ENCODE data around the gene ADAMTSL1. TPM values are rescaled to one million over a fixed set of nuclear protein-coding genes. Genes with fewer than 3 reads are reported as not detected.

The ADAMTSL1 gene
- total and polyA plus RNA-seq, 2 experiments from 2014 or later: 2.3 to 5.0 TPM

DNA sequence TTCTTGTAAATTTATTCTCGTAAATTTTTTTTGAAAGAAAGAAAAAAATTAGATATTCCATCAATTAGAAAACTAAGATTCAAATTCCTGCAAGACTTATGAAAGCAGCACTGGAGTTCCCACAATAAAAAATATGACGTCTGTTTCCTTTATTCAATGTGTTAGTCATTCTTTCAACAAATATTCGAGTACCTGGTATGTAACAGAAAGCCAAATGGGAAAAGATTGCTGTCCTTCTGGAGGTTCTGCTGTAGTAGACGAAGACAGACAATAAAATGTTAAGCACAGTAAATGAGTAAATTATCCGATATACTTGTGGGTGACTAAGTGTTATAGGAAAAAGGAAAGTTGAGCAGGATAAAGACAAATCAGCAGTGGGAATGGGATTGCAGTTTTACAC, 92.2 kb downstream of the ADAMTSL1 start:
- TF ChIP-seq EZH2phosphoT487 (IDR thresholded peaks at IDR 0.05; ENCODE audit: unreplicated experiment) (no peak), ZNF331 (CRISPR knock-in tag; IDR thresholded peaks at IDR 0.05; ENCODE audit: low read depth) (no peak), NANOG (IDR thresholded peaks at IDR 0.05; ENCODE audit: borderline replicate concordance) (no peak), STAT1 (IDR thresholded peaks at IDR 0.05; ENCODE audit: unreplicated experiment) (no peak), CREB1 (CRISPR knock-in tag; IDR thresholded peaks at IDR 0.05; ENCODE audit: low read depth) (no peak), ZNF114 (CRISPR knock-in tag; IDR thresholded peaks at IDR 0.05) (no peak), POLR2AphosphoS5 (IDR thresholded peaks at IDR 0.05; ENCODE audit: low read depth) (no peak), EZH2 (IDR thresholded peaks at IDR 0.05; ENCODE audit: low read depth, unreplicated experiment) (no peak), JUNB (IDR thresholded peaks at IDR 0.05; ENCODE audit: unreplicated experiment) (no peak)
- TF ChIP-seq, protein P1, sequence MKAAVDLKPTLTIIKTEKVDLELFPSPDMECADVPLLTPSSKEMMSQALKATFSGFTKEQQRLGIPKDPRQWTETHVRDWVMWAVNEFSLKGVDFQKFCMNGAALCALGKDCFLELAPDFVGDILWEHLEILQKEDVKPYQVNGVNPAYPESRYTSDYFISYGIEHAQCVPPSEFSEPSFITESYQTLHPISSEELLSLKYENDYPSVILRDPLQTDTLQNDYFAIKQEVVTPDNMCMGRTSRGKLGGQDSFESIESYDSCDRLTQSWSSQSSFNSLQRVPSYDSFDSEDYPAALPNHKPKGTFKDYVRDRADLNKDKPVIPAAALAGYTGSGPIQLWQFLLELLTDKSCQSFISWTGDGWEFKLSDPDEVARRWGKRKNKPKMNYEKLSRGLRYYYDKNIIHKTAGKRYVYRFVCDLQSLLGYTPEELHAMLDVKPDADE (IDR thresholded peaks at IDR 0.05): no peak
- TF ChIP-seq, protein P2, sequence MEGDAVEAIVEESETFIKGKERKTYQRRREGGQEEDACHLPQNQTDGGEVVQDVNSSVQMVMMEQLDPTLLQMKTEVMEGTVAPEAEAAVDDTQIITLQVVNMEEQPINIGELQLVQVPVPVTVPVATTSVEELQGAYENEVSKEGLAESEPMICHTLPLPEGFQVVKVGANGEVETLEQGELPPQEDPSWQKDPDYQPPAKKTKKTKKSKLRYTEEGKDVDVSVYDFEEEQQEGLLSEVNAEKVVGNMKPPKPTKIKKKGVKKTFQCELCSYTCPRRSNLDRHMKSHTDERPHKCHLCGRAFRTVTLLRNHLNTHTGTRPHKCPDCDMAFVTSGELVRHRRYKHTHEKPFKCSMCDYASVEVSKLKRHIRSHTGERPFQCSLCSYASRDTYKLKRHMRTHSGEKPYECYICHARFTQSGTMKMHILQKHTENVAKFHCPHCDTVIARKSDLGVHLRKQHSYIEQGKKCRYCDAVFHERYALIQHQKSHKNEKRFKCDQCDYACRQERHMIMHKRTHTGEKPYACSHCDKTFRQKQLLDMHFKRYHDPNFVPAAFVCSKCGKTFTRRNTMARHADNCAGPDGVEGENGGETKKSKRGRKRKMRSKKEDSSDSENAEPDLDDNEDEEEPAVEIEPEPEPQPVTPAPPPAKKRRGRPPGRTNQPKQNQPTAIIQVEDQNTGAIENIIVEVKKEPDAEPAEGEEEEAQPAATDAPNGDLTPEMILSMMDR (conservative IDR thresholded peaks at IDR 0.05; ENCODE audit: low read depth in 2 of 2): no peak
- TF ChIP-seq, protein P3, sequence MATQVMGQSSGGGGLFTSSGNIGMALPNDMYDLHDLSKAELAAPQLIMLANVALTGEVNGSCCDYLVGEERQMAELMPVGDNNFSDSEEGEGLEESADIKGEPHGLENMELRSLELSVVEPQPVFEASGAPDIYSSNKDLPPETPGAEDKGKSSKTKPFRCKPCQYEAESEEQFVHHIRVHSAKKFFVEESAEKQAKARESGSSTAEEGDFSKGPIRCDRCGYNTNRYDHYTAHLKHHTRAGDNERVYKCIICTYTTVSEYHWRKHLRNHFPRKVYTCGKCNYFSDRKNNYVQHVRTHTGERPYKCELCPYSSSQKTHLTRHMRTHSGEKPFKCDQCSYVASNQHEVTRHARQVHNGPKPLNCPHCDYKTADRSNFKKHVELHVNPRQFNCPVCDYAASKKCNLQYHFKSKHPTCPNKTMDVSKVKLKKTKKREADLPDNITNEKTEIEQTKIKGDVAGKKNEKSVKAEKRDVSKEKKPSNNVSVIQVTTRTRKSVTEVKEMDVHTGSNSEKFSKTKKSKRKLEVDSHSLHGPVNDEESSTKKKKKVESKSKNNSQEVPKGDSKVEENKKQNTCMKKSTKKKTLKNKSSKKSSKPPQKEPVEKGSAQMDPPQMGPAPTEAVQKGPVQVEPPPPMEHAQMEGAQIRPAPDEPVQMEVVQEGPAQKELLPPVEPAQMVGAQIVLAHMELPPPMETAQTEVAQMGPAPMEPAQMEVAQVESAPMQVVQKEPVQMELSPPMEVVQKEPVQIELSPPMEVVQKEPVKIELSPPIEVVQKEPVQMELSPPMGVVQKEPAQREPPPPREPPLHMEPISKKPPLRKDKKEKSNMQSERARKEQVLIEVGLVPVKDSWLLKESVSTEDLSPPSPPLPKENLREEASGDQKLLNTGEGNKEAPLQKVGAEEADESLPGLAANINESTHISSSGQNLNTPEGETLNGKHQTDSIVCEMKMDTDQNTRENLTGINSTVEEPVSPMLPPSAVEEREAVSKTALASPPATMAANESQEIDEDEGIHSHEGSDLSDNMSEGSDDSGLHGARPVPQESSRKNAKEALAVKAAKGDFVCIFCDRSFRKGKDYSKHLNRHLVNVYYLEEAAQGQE (IDR thresholded peaks at IDR 0.05; ENCODE audit: unreplicated experiment): no peak
- TF ChIP-seq, protein P4, sequence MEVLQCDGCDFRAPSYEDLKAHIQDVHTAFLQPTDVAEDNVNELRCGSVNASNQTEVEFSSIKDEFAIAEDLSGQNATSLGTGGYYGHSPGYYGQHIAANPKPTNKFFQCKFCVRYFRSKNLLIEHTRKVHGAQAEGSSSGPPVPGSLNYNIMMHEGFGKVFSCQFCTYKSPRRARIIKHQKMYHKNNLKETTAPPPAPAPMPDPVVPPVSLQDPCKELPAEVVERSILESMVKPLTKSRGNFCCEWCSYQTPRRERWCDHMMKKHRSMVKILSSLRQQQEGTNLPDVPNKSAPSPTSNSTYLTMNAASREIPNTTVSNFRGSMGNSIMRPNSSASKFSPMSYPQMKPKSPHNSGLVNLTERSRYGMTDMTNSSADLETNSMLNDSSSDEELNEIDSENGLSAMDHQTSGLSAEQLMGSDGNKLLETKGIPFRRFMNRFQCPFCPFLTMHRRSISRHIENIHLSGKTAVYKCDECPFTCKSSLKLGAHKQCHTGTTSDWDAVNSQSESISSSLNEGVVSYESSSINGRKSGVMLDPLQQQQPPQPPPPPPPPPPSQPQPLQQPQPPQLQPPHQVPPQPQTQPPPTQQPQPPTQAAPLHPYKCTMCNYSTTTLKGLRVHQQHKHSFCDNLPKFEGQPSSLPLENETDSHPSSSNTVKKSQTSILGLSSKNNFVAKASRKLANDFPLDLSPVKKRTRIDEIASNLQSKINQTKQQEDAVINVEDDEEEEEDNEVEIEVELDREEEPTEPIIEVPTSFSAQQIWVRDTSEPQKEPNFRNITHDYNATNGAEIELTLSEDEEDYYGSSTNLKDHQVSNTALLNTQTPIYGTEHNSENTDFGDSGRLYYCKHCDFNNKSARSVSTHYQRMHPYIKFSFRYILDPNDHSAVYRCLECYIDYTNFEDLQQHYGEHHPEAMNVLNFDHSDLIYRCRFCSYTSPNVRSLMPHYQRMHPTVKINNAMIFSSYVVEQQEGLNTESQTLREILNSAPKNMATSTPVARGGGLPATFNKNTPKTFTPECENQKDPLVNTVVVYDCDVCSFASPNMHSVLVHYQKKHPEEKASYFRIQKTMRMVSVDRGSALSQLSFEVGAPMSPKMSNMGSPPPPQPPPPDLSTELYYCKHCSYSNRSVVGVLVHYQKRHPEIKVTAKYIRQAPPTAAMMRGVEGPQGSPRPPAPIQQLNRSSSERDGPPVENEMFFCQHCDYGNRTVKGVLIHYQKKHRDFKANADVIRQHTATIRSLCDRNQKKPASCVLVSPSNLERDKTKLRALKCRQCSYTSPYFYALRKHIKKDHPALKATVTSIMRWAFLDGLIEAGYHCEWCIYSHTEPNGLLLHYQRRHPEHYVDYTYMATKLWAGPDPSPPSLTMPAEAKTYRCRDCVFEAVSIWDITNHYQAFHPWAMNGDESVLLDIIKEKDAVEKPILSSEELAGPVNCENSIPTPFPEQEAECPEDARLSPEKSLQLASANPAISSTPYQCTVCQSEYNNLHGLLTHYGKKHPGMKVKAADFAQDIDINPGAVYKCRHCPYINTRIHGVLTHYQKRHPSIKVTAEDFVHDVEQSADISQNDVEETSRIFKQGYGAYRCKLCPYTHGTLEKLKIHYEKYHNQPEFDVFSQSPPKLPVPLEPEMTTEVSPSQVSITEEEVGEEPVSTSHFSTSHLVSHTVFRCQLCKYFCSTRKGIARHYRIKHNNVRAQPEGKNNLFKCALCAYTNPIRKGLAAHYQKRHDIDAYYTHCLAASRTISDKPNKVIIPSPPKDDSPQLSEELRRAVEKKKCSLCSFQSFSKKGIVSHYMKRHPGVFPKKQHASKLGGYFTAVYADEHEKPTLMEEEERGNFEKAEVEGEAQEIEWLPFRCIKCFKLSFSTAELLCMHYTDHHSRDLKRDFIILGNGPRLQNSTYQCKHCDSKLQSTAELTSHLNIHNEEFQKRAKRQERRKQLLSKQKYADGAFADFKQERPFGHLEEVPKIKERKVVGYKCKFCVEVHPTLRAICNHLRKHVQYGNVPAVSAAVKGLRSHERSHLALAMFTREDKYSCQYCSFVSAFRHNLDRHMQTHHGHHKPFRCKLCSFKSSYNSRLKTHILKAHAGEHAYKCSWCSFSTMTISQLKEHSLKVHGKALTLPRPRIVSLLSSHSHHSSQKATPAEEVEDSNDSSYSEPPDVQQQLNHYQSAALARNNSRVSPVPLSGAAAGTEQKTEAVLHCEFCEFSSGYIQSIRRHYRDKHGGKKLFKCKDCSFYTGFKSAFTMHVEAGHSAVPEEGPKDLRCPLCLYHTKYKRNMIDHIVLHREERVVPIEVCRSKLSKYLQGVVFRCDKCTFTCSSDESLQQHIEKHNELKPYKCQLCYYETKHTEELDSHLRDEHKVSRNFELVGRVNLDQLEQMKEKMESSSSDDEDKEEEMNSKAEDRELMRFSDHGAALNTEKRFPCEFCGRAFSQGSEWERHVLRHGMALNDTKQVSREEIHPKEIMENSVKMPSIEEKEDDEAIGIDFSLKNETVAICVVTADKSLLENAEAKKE (CRISPR knock-in tag; IDR thresholded peaks at IDR 0.05): no peak
- no peak for DNase-seq (ENCODE audit: low spot score)
- Histone ChIP-seq H3K4me1 (ENCODE audit: insufficient read depth) (no peaks in the 10 kb centered on the region), H3K79me2 (replicated peaks; ENCODE audit: insufficient read depth) (no peaks in the 10 kb centered on the region), H2AFZ (no peak overlapping the region), H3K27me3 (ENCODE audit: insufficient read depth) (no peaks in the 10 kb centered on the region), H4K20me1 (replicated peaks; ENCODE audit: insufficient read depth) (no peaks in the 10 kb centered on the region), H3K9me2 (ENCODE audit: insufficient read depth) (no peaks in the 10 kb centered on the region), H3F3A (replicated peaks; ENCODE audit: low read depth) (no peaks in the 10 kb centered on the region), H3K36me3 (ENCODE audit: insufficient read depth) (no peaks in the 10 kb centered on the region), H3K4me3 (no peak overlapping the region), H3K4me2 (no peak overlapping the region), H3K27ac (ENCODE audit: low read depth) (no peak overlapping the region)
- Mint-ChIP-seq H3K36me3 (ENCODE audit: low read depth) (no peaks in the 10 kb centered on the region), H3K4me1 (peaks cover 19% of the 10 kb centered on the region), H3K4me3 (no peak overlapping the region), H3K9me3 (peaks cover 6% of the 10 kb centered on the region; the same call in 1 of the 3 replicates), H3K27me3 (ENCODE audit: insufficient read depth, low read depth, poor library complexity) (no peaks in the 10 kb centered on the region), H3K27ac (no peak overlapping the region)
- no peak for ATAC-seq
